Measurements from ENCODE around the gene GAST. TPM values are rescaled to one million over a fixed set of nuclear protein-coding genes. Genes with fewer than 3 reads are reported as not detected.

GAST gene
- total RNA-seq, 1 experiment from 2014 or later, result not detected

DNA sequence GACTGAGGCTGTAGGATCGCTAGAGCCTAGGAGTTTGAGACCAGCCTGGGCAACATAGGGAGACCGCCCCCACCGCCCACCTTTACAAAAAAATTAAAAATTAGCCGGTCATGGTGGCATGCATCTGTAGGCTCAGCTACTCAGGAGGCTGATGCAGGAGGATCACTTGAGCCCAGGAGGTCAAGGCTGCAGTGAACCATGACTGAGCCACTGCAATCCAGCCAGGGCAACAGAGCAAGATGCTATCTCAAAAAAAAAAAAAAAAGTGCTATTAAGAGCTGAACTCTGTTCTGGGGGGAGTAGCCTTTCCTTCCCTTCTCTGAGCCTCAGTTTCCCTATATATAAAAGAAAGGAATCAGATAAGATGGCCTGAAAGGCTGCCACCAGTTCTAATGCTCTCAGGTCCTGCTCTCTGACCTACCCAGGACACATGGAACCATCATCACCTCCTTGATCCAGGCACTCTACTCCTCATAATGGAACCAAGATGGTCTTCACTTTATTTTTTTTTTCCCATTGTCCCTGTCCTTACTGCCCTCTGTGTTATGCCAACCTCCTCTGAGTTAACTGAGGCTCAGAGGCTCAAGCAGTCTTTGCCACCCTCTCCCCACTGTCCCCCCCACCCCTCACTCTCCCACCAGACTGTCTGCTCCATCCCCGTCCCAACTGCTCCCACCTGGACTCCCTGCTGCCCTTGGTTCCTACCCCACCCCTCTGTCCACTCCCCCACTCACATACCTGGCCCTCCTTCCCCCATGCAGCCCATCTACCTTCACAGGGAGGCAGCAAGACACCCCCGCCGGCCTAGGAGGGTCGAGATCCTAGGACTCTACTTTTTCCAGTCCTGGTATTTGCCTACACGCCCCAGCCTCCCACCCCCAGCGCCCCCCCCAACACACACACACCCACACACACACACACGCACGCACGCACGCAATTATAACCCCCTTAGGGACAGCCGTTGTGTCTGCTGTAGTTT, 47.3 kb upstream of the GAST start:
- Histone ChIP-seq H3K27ac (ENCODE audit: low read depth, low read length) (peak overlapping the region; percentile 41), H3K9ac (ENCODE audit: low read length) (peak overlapping the region; percentile 59), H2AFZ (ENCODE audit: low read depth, low read length, poor library complexity, severe bottlenecking) (no peak overlapping the region), H3K4me1 (ENCODE audit: control insufficient read depth in 1 of 2, insufficient read depth in 2 of 2, low read length in 2 of 2) (peaks cover 14 to 69% of the 10 kb centered on the region in 2 experiments), H3K27me3 (ENCODE audit: insufficient read depth, low read length) (no peaks in the 10 kb centered on the region), H3K79me2 (ENCODE audit: insufficient read depth, low read length) (no peaks in the 10 kb centered on the region), H3K36me3 (ENCODE audit: control insufficient read depth in 1 of 2, insufficient read depth in 2 of 2, low read length in 2 of 2) (no peaks in the 10 kb centered on the region), H4K20me1 (ENCODE audit: insufficient read depth) (no peaks in the 10 kb centered on the region), H3K4me3 (replicated peaks in 1 of 2; ENCODE audit: low read depth in 1 of 2, low read length in 2 of 2) (peak overlapping the region; percentile 44 to 57; a peak in 3 of 4 replicates), H3K9me3 (ENCODE audit: control insufficient read depth in 1 of 2, insufficient read depth in 1 of 2, low read depth in 1 of 2, low read length in 2 of 2) (no peaks in the 10 kb centered on the region), H3K4me2 (ENCODE audit: low read length) (peak overlapping the region; percentile 82), H3K9me2 (ENCODE audit: insufficient read depth) (no peaks in the 10 kb centered on the region)
- ATAC-seq (no peak), DNase-seq (ENCODE audit: low read depth, low spot score) (no peak)
- ChIA-PET POLR2A (interaction anchor here (0.6 to 1.7 kb wide), 11 partner anchors 12 to 1049 kb away, joined by 3 to 11 read pairs (median 5); partner anchors contain the start of genes EIF1 and KRT19), CTCF (interaction anchor here (0.6 to 8.7 kb wide), 21 partner anchors 7 to 1126 kb away, joined by 3 to 217 read pairs (median 6); partner anchors contain the start of gene EIF1), RAD21 (ENCODE audit: low non-redundant PET in 1 of 2, low total read pairs in 2 of 2, uncharacterized antibody in 2 of 2, unreplicated experiment in 2 of 2) (interaction anchor here (0.5 to 1.7 kb wide), 3 partner anchors 37 to 116 kb away, joined by 3 to 10 read pairs (median 7); no protein-coding TSS in a partner anchor)
- BruUV-seq (replicated peaks), result no TSS peak
- TF ChIP-seq, protein P1, sequence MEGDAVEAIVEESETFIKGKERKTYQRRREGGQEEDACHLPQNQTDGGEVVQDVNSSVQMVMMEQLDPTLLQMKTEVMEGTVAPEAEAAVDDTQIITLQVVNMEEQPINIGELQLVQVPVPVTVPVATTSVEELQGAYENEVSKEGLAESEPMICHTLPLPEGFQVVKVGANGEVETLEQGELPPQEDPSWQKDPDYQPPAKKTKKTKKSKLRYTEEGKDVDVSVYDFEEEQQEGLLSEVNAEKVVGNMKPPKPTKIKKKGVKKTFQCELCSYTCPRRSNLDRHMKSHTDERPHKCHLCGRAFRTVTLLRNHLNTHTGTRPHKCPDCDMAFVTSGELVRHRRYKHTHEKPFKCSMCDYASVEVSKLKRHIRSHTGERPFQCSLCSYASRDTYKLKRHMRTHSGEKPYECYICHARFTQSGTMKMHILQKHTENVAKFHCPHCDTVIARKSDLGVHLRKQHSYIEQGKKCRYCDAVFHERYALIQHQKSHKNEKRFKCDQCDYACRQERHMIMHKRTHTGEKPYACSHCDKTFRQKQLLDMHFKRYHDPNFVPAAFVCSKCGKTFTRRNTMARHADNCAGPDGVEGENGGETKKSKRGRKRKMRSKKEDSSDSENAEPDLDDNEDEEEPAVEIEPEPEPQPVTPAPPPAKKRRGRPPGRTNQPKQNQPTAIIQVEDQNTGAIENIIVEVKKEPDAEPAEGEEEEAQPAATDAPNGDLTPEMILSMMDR (IDR thresholded peaks at IDR 0.05 in 2 of 3, conservative IDR thresholded peaks at IDR 0.05 in 1 of 3; ENCODE audit: borderline replicate concordance in 1 of 3, insufficient read depth in 1 of 3, low read depth in 2 of 3, low read length in 2 of 3), result no peak
- TF ChIP-seq TCF7L2 (IDR thresholded peaks at IDR 0.05; ENCODE audit: borderline replicate concordance, extremely low read depth, insufficient read depth, insufficient read length) (no peak), JUND (IDR thresholded peaks at IDR 0.05) (no peak), EZH2phosphoT487 (IDR thresholded peaks at IDR 0.05; ENCODE audit: borderline replicate concordance) (no peak), SP1 (IDR thresholded peaks at IDR 0.05; ENCODE audit: low read depth) (no peak), SRF (IDR thresholded peaks at IDR 0.05; ENCODE audit: low read depth) (no peak), YY1 (IDR thresholded peaks at IDR 0.05; ENCODE audit: extremely low read depth, insufficient replicate concordance, low read depth, low read length) (no peak), FOSL1 (IDR thresholded peaks at IDR 0.05; ENCODE audit: low read depth) (no peak), POLR2AphosphoS5 (IDR thresholded peaks at IDR 0.05; ENCODE audit: low read depth, low read length) (no peak), ZFX (IDR thresholded peaks at IDR 0.05) (no peak), ATF3 (IDR thresholded peaks at IDR 0.05) (no peak), SIN3A (IDR thresholded peaks at IDR 0.05; ENCODE audit: low read depth) (no peak), CBX3 (IDR thresholded peaks at IDR 0.05; ENCODE audit: low read depth) (no peak), RAD21 (IDR thresholded peaks at IDR 0.05; ENCODE audit: low read depth) (no peak), ZNF274 (IDR thresholded peaks at IDR 0.05; ENCODE audit: low read depth, low read length) (no peak), ELF1 (IDR thresholded peaks at IDR 0.05; ENCODE audit: borderline replicate concordance, low read depth) (no peak), EZH2 (IDR thresholded peaks at IDR 0.05) (no peak), MAX (IDR thresholded peaks at IDR 0.05) (no peak), EGR1 (IDR thresholded peaks at IDR 0.05; ENCODE audit: low read depth) (no peak)
- TF ChIP-seq, protein P2, sequence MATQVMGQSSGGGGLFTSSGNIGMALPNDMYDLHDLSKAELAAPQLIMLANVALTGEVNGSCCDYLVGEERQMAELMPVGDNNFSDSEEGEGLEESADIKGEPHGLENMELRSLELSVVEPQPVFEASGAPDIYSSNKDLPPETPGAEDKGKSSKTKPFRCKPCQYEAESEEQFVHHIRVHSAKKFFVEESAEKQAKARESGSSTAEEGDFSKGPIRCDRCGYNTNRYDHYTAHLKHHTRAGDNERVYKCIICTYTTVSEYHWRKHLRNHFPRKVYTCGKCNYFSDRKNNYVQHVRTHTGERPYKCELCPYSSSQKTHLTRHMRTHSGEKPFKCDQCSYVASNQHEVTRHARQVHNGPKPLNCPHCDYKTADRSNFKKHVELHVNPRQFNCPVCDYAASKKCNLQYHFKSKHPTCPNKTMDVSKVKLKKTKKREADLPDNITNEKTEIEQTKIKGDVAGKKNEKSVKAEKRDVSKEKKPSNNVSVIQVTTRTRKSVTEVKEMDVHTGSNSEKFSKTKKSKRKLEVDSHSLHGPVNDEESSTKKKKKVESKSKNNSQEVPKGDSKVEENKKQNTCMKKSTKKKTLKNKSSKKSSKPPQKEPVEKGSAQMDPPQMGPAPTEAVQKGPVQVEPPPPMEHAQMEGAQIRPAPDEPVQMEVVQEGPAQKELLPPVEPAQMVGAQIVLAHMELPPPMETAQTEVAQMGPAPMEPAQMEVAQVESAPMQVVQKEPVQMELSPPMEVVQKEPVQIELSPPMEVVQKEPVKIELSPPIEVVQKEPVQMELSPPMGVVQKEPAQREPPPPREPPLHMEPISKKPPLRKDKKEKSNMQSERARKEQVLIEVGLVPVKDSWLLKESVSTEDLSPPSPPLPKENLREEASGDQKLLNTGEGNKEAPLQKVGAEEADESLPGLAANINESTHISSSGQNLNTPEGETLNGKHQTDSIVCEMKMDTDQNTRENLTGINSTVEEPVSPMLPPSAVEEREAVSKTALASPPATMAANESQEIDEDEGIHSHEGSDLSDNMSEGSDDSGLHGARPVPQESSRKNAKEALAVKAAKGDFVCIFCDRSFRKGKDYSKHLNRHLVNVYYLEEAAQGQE (IDR thresholded peaks at IDR 0.05; ENCODE audit: low read depth), result no peak
- intact Hi-C loops (cut with micrococcal nuclease), result loop anchor here (5.0 kb wide), 1 partner anchor 343 kb away; no protein-coding TSS in a partner anchor

All from HCT116 (cell line).